Nephron (organoid): ENCODE data around the gene SPOCK2.

Experiments used
- H3K27ac Mint-ChIP-seq, 3 experiments: 2 replicates each; pipeline ENCODE4 v1.8.0; 2020; ENCODE audit warnings: mixed read lengths in 3 of 3, mild to moderate bottlenecking in 2 of 3, moderate library complexity in 1 of 3
- H3K27me3 Mint-ChIP-seq: 2 replicates; pipeline ENCODE4 v1.8.0; 2021; ENCODE audit warnings: low read depth, mild to moderate bottlenecking, moderate library complexity, mixed read lengths
- H3K36me3 Mint-ChIP-seq: 2 replicates; pipeline ENCODE4 v1.8.0; 2020; ENCODE audit warnings: low read depth, mixed read lengths
- H3K4me1 Mint-ChIP-seq: 2 replicates; pipeline ENCODE4 v1.8.0; 2020; ENCODE audit warnings: mixed read lengths
- H3K4me3 Mint-ChIP-seq, 3 experiments: 2 replicates each; pipeline ENCODE4 v1.8.0; 2020; ENCODE audit warnings: mild to moderate bottlenecking in 3 of 3, mixed read lengths in 3 of 3, moderate library complexity in 2 of 3
- H3K9me3 Mint-ChIP-seq: 2 replicates; pipeline ENCODE4 v1.8.0; 2020; ENCODE audit warnings: mixed read lengths
- CTCF ChIP-seq, 3 experiments: fragments of 200-600 bp; sonication (generic); IDR thresholded peaks; one replicate each; pipeline ENCODE4 v1.5.0; 2021; ENCODE audit warnings: antibody characterized with exemption in 3 of 3; ENCODE audit not compliant: unreplicated experiment in 3 of 3

Gene SPOCK2

GRCh38 chr10:72041491-72041890 is 46.9 kb downstream of the SPOCK2 start:
- Mint-ChIP-seq H3K4me1 (peaks cover 29% of the 10 kb centered on the region), H3K27me3 (peaks cover 6% of the 10 kb centered on the region), H3K4me3 (no peak overlapping the region), H3K9me3 (peaks cover under 1% of the 10 kb centered on the region), H3K36me3 (no peaks in the 10 kb centered on the region), H3K27ac (peak overlapping the region in 1 of 3 experiments; percentile 41)
- TF ChIP-seq CTCF (IDR thresholded peaks at IDR 0.05; ENCODE audit: unreplicated experiment in 3 of 3) = no peak

- no peak for TF ChIP-seq CTCF (IDR thresholded peaks at IDR 0.05; ENCODE audit: unreplicated experiment in 3 of 3)
- no peaks in the 10 kb centered on the region for H3K36me3 Mint-ChIP-seq
- H3K27ac Mint-ChIP-seq = peak overlapping the region in 2 of 3 experiments; percentile 29 to 54
Observed at GRCh38 chr10:72039377-72039776, 49.0 kb downstream of the SPOCK2 start.

GRCh38 chr10:72038458-72039001 is 49.8 kb downstream of the SPOCK2 start:
- Mint-ChIP-seq H3K27me3 (peaks cover 14% of the 10 kb centered on the region), H3K4me1 (peaks cover 40% of the 10 kb centered on the region), H3K4me3 (no peak overlapping the region), H3K27ac (peak overlapping the region in 1 of 3 experiments; percentile 31), H3K9me3 (no peaks in the 10 kb centered on the region), H3K36me3 (no peaks in the 10 kb centered on the region)
- TF ChIP-seq CTCF (IDR thresholded peaks at IDR 0.05; ENCODE audit: unreplicated experiment in 3 of 3) = no peak

More at GRCh38 chr10:72039377-72039776, 49.0 kb downstream of the SPOCK2 start:
- Mint-ChIP-seq H3K4me3 (no peak overlapping the region), H3K9me3 (no peaks in the 10 kb centered on the region), H3K4me1 (peaks cover 34% of the 10 kb centered on the region), H3K27me3 (peaks cover 14% of the 10 kb centered on the region)

- Mint-ChIP-seq H3K4me1 (peaks cover 36% of the 10 kb centered on the region), H3K9me3 (no peaks in the 10 kb centered on the region), H3K27me3 (peaks cover 14% of the 10 kb centered on the region), H3K36me3 (no peaks in the 10 kb centered on the region), H3K4me3 (no peak overlapping the region), H3K27ac (peak overlapping the region in 2 of 3 experiments; percentile 24 to 31)
- TF ChIP-seq CTCF (IDR thresholded peaks at IDR 0.05; ENCODE audit: unreplicated experiment in 3 of 3) = no peak
Observed at GRCh38 chr10:72037811-72038210, 50.5 kb downstream of the SPOCK2 start.

GRCh38 chr10:72037266-72037665 is 51.1 kb downstream of the SPOCK2 start:
- peak overlapping the region in 2 of 3 experiments; percentile 11 to 24 for H3K27ac Mint-ChIP-seq
- peaks cover 14% of the 10 kb centered on the region for H3K27me3 Mint-ChIP-seq
- no peaks in the 10 kb centered on the region for H3K9me3 Mint-ChIP-seq
- no peak for TF ChIP-seq CTCF (IDR thresholded peaks at IDR 0.05; ENCODE audit: unreplicated experiment in 3 of 3)
- no peak overlapping the region for H3K4me3 Mint-ChIP-seq
- H3K4me1 Mint-ChIP-seq = peaks cover 30% of the 10 kb centered on the region
- no peaks in the 10 kb centered on the region for H3K36me3 Mint-ChIP-seq

GRCh38 chr10:72035252-72035887 is 53.0 kb downstream of the SPOCK2 start:
- peak overlapping the region; percentile 53 to 70 (median 70) for H3K27ac Mint-ChIP-seq
- no peak overlapping the region for H3K4me3 Mint-ChIP-seq
- H3K4me1 Mint-ChIP-seq = peaks cover 43% of the 10 kb centered on the region
- peaks cover 12% of the 10 kb centered on the region for H3K27me3 Mint-ChIP-seq
- no peaks in the 10 kb centered on the region for H3K9me3 Mint-ChIP-seq
- TF ChIP-seq CTCF (IDR thresholded peaks at IDR 0.05; ENCODE audit: unreplicated experiment in 3 of 3) = no peak
- H3K36me3 Mint-ChIP-seq = no peaks in the 10 kb centered on the region
